GM21390 (cell line): Measurements from ENCODE around the gene TRIP10.
"Not testable (repeated sequence)": the region's sequence is repeated elsewhere in the genome, so short reads cannot be mapped to it uniquely, and the experiment has no call there.

Experiments
- ATAC-seq: cut with Tn5 transposase; IDR thresholded peaks from one replicate; pipeline ENCODE4 v1.9.1; 2021; ENCODE audit not compliant: unreplicated experiment

Gene TRIP10

GRCh38 chr19:6739390-6739882 lies at the start of gene TRIP10:
TRIP10 (plus strand) TSS chr19:6739680; CDS start chr19:6739762, 82 bp downstream.
- no peak for ATAC-seq

DNA sequence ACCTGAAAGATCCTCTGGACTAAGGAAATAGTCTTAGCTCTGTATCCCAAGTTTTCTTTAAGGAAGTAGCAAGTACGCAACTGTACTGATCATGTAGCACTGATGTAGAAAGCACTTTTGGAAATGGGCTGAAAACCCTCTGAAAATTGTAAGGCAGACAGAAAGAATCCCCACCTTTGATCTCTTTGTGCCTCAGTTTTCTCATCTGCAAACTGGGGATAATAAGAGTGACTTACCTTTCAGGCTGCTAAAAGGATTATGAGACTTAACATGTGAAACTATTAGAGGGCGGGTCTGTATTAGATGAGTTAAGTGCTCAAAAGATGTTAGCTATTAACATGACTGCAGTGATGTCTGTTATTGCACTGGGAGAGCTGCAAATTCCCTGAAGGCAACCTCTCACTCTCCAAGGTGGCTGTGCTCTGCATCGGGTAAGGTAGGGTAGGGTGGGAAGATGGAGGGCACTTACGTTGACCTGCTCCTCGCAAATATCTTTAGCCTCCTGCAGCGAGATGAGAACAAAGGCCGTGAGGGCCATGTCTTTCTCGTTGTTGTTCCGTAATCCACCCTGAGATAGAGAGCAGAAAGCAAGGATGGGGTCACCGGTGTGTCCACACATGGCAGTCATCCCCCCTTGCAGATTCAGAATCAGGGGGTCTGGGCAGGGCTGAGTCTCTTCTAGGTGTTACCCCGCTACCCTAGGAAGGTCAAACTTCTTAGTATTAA lies 49.2 kb upstream of the TRIP10 start:
- ATAC-seq, result no peak

GRCh38 chr19:6691342-6691741 lies 48.1 kb upstream of the TRIP10 start:
- no peak for ATAC-seq

DNA sequence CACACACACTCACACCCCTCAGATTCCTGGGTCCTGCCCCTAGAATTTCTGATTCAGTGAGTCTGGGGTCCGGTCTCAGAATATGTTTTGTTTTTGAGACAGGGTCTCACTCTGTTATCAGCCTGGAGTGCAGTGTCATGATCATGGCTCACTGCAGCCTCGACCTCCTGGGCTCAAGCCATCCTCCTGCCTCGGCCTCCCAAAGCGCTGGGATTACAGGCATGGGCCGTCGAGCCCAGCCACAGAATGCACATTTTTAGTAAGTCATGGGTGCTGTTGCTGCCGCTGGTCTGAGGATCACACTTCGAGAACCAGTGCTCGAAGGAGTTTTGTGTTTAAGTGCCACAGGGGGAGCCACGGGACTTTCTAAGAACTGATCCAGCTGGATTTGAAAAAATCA lies 47.5 kb upstream of the TRIP10 start:
- ATAC-seq, result no peak

- no peak for ATAC-seq
Measured at GRCh38 chr19:6693056-6693471, 46.4 kb upstream of the TRIP10 start.

DNA sequence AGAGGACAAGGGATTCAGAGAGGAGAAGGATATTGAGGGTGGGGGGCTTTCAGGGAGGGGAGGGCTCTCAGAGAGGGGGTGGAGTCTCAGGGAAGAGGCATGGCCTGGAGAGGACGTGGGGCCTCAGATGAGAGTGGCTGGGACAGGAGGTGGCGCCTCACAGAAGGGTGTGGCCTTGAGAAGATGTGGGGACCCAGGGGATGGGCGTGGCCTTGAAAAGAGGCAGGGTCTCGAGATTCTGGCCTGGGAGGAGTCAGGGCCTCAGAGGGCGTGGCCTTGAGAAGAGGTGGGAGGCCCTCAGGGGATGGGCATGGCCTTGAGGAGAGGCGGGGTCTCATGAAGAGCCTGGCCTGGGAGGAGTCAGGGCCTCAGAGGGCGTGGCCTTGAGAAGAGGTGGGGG lies 45.8 kb upstream of the TRIP10 start:
- ATAC-seq, result no peak

DNA sequence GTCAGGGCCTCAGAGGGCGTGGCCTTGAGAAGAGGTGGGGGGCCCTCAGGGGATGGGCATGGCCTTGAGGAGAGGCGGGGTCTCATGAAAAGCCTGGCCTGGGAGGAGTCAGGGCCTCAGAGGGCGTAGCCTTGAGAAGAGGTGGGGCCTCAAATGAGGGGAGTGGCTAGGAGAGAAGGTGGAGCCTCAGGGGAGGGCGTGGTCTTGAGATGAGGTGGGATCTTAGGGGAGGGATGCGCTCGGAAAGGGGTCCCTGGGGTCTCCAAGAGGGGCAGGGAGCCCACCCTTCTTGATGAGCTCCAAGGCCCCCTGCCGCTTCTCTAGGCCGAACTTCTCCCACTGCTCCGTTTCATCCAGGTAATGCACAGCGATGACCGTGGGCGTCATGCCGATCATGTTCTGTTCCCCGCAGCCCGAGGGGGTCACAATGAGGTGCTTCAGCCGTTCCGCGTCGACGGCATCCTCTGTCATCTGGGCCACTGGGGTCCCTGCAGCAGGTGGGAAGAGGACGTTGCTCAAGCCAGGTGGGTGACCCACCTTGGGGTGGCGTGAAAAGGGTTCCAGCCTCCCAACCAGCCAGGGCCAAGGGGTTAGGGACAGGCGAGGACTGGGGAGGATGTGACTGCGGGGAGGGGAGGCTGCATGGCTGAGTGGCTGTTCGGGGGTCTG lies 45.2 kb upstream of the TRIP10 start:
- no peak for ATAC-seq

- ATAC-seq, result no peak
Measured at GRCh38 chr19:6696239-6696820, 43.1 kb upstream of the TRIP10 start.

GRCh38 chr19:6697291-6697690 lies 42.2 kb upstream of the TRIP10 start:
- no peak for ATAC-seq

GRCh38 chr19:6699935-6700334 lies 39.5 kb upstream of the TRIP10 start:
- ATAC-seq, result no peak

GRCh38 chr19:6700586-6701316 lies 38.7 kb upstream of the TRIP10 start:
- ATAC-seq, result no peak

DNA sequence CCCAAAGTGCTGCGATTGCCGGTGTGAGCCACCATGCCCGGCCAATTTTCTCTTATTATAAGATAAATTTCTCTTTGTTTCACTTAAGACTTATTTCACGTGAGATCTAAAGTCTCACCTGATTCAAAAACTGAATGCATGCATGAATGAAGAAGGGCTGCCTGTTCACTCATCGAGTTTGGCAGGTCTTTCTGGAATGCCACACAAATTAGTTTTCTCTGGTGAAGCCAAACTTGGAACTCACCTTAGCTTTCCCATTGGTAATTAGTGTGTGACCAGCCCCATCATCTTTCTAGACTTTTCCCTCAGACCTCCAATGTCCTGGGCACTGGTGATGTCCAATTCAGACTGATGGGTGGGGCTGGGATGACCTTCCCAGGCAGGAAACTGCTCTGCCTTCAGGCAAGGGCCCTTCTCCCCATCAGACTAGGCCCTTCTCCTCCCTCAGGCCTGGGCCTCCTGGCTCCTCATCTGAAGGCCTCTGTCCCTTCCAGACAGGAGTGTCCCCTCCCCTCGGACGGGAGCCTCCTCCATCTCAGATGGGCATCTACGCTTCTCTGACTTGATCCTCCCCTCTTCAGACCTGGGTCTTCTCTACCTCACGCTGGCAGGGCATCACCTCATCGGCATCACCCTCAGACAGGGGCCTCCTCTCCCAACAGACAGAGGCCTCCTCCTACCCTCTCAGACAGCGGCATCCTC lies 33.4 kb upstream of the TRIP10 start:
- no peak for ATAC-seq

DNA sequence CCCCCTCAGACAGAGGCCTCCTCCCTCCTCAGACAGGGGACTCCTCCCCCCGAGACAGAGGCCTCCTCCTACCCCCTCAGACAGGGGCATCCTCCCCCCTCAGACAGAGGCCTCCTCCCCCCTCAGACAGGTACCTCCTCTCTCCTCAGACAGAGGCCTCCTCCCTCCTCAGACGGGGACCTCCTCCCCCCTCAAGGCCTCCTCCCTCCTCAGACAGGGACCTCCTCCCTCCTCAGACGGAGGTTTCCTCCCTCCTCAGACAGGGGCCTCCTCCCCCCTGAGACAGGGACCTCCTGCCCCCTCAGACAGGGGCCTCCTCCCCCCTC lies 32.9 kb upstream of the TRIP10 start:
- ATAC-seq, result no peak

DNA sequence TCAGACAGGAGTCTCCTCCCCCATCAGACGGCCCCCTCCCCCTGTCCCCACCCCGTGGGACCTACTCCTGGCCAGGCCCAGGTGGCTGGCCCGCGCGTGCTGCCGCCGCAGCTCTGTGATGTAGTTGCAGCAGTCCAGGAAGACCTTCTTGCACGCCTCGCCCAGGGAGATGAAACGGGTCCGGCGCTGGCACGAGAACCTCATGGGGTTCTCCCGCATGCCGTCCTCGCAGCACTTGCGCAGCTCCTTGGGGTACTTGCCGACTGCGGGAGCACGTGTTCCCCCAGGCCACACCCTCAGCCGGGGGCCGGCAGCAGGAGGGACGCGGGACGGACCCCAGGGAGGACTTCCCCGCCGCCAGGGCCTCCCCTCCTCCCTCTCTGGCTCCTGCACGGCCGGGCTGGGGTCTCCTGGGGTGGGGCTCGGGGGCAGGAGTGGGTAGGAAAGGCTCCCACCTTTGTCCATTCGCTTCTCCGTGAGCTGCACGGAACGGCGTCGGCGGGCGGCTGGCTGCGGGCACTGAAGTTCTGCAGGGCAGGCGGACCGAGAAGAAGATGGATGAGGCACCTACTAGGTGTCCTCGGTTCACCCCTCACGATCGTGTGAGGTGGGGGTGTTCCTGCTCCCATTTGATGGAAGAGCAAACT lies 32.3 kb upstream of the TRIP10 start:
- ATAC-seq, result no peak

GRCh38 chr19:6707658-6708018 lies 31.8 kb upstream of the TRIP10 start:
- ATAC-seq, result no peak

DNA sequence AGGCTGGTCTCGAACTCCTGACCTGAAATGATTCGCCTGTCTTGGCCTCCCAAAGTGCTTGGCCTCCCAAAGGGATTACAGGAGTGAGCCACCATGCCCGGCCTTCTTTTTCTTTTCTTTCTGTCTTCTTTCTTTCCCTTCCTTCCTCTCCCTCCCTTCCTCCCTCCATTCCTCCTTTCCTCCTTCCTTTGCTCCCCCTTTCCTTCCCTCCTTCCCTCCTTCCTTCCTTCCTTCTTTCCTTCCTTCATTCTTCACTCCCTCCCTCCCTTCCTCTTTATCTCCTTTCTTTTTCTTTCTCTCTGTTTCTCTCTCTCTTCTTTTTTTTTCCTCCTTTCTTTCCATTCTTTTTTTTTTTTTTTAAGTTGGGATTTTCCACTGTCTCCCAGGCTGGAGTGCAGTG lies 31.1 kb upstream of the TRIP10 start:
- ATAC-seq, result no peak

GRCh38 chr19:6708913-6709312 lies 30.6 kb upstream of the TRIP10 start:
- not testable (repeated sequence) for ATAC-seq

DNA sequence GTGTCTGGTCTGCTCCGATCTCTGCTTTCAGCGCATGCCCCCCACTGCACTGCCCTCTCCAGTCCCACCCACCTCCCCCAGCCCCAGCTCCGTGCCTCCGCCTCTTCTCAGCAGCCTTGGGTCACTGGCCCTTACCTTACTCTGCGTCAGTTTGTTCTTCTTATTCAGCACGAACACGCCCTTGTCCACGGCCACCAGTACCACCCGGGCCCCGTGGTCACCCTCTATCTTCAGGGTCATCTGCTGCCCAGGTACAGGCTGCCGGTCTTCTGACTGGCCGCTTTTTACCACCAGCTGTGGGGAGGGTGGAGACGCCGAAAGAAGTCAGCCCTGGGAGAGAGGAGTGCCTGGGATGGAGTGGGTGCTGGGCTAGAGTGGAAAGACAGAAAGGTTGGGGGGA lies 29.9 kb upstream of the TRIP10 start:
- no peak for ATAC-seq

DNA sequence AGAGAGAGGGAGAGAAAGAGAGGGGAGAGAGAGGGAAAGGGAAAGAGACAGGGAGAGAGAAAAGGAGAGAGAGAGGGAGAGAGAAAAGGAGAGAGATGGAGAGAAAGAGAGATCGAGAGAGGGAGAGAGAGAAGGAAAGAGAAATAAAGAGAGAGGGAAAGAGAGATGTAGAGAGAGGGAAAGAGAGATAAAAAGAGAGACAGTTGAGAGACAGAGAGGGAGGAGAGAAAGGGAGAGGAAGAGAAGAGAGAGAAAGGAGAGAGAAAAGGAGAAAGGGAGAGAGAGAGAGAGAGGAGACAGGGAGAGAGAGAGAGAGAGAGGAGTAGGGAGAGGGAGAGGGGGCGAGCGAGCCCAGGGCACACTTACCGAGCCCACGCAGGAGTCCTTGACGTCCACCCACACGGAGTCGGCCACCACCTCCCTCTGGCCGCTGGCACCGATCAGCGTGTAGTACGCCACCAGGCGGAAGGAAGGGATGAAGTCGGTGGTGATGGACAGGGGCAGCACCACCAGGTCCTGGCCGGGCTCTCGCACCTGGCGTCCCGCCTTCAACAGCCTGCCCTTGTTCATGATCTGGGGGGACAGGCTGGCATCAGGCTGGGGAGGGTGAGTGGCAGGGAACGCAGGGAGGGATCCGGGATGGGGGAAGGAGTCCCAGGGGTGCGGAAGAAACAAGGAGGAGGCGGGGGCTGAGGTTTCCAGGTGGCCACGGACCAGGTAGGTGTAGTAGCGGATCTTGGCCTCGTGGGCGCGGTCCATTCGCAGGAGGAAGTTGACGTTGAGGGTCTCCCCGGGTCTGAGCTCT lies 29.0 kb upstream of the TRIP10 start:
- ATAC-seq, result no peak

- ATAC-seq, result no peak
Measured at GRCh38 chr19:6711078-6711361, 28.5 kb upstream of the TRIP10 start.
